Activated CD4-positive, alpha-beta T cell treated with anti-CD3 and anti-CD28 coated beads, Interleukin-2, amount 10 ng/mL, durations not matched to agents 24 days and 14 days (primary cell): ENCODE results near the gene GAS2L3. TPM values are rescaled to one million over a fixed set of nuclear protein-coding genes. Genes with fewer than 3 reads are reported as not detected.
"Not testable (repeated sequence)": the region's sequence is repeated elsewhere in the genome, so short reads cannot be mapped to it uniquely, and the experiment has no call there.

Source experiments
- DNase-seq: peaks from one replicate; pipeline ENCODE4 v3.0.0; 2022
- H3K27ac Mint-ChIP-seq: one replicate; pipeline ENCODE4 v1.8.0; 2022; ENCODE audit warnings: mild to moderate bottlenecking, mixed read lengths
- H3K27me3 Mint-ChIP-seq: one replicate; pipeline ENCODE4 v1.8.0; 2022; ENCODE audit warnings: mixed read lengths
- H3K36me3 Mint-ChIP-seq: one replicate; pipeline ENCODE4 v1.8.0; 2022; ENCODE audit warnings: low read depth, mild to moderate bottlenecking, mixed read lengths
- H3K4me1 Mint-ChIP-seq: one replicate; pipeline ENCODE4 v1.8.0; 2021; ENCODE audit warnings: mixed read lengths
- H3K4me3 Mint-ChIP-seq: one replicate; pipeline ENCODE4 v1.8.0; 2022; ENCODE audit warnings: mild to moderate bottlenecking, moderate library complexity, mixed read lengths
- H3K9me3 Mint-ChIP-seq: one replicate; pipeline ENCODE4 v1.8.0; 2021; ENCODE audit warnings: mixed read lengths
- intact Hi-C: fragments of 100-400 bp; cut with micrococcal nuclease; formaldehyde crosslinking; loops from one replicate; pipeline ENCODE4 v1.15.1; 2023
- total RNA-seq: library from RNA; stranded (reverse); gene quantifications from 2 replicates; pipeline ENCODE4 v1.2.3, GENCODE V29; 2022

GAS2L3 gene
- total RNA-seq, 1 donor from 2014 or later: 1.6 TPM

- intact Hi-C loops: no loop called here
- Mint-ChIP-seq H3K27ac (no peak overlapping the region), H3K4me1 (no peaks in the 10 kb centered on the region), H3K36me3 (no peaks in the 10 kb centered on the region), H3K9me3 (peaks cover 6% of the 10 kb centered on the region), H3K27me3 (no peaks in the 10 kb centered on the region), H3K4me3 (no peak overlapping the region)
- no peak for DNase-seq
These were observed 20.0 kb downstream of the GAS2L3 start for GRCh38 chr12:100593490-100593889.

GRCh38 chr12:100601626-100602025, 28.1 kb downstream of the GAS2L3 start:
- H3K4me1 Mint-ChIP-seq: no peaks in the 10 kb centered on the region
- no peak overlapping the region for H3K4me3 Mint-ChIP-seq
- no peaks in the 10 kb centered on the region for H3K36me3 Mint-ChIP-seq
- H3K27me3 Mint-ChIP-seq: no peaks in the 10 kb centered on the region
- DNase-seq: no peak
- no peaks in the 10 kb centered on the region for H3K9me3 Mint-ChIP-seq
- H3K27ac Mint-ChIP-seq: no peak overlapping the region
- intact Hi-C loops: no loop called here

DNA sequence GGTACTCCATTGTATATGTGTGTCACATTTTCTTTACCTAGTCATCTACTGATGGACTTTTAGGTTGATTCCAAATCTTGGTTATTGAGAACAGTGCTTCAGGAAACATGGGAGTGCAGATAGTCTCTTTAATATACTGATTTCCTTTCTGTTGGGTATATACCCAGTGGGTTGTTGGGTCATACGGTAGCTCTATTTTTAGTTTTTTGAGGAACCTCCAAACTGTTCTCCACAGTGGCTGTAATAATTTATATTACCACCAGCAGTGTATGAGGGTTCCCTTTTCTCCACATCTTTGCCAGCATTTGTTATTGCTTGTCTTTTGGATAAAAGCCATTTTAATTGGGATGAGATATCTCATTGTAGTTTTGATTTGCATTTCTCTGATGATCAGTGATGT, 29.5 kb downstream of the GAS2L3 start:
- H3K36me3 Mint-ChIP-seq, H3K9me3 Mint-ChIP-seq, H3K4me3 Mint-ChIP-seq, H3K27ac Mint-ChIP-seq, H3K27me3 Mint-ChIP-seq, intact Hi-C loops, DNase-seq, H3K4me1 Mint-ChIP-seq: not testable (repeated sequence)

DNA sequence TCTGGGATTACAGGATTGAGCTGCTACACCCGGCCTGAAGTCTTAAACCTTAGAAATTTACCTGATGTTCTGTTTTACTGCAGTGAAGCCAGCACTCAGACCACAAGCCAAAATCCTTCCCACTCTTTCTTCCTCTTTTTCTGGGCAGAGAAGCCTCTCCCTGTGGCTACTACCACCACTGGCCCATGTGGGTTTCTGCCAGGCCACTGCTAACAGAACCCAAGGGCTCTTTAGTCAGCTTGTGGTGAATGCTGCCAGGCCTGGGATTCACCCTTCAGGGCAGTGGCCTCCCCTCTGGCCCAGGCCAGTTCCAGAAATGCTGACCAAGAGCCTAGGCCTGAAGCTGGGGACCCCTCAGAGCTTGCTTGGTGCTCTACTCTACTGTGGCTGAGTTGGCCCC, 35.3 kb downstream of the GAS2L3 start:
- H3K9me3 Mint-ChIP-seq: no peaks in the 10 kb centered on the region
- no peak overlapping the region for H3K4me3 Mint-ChIP-seq
- H3K27ac Mint-ChIP-seq: no peak overlapping the region
- no peaks in the 10 kb centered on the region for H3K4me1 Mint-ChIP-seq
- H3K27me3 Mint-ChIP-seq: no peaks in the 10 kb centered on the region
- intact Hi-C loops: no loop called here
- no peak for DNase-seq
- no peaks in the 10 kb centered on the region for H3K36me3 Mint-ChIP-seq

GRCh38 chr12:100610666-100611430, 37.4 kb downstream of the GAS2L3 start:
- no peak overlapping the region for H3K27ac Mint-ChIP-seq

GRCh38 chr12:100612606-100613005, 39.1 kb downstream of the GAS2L3 start:
- Mint-ChIP-seq H3K4me1 (no peaks in the 10 kb centered on the region), H3K36me3 (no peaks in the 10 kb centered on the region), H3K27me3 (no peaks in the 10 kb centered on the region), H3K9me3 (no peaks in the 10 kb centered on the region), H3K27ac (no peak overlapping the region), H3K4me3 (no peak overlapping the region)
- DNase-seq: no peak
- intact Hi-C loops: no loop called here

More at GRCh38 chr12:100610666-100611430, 37.4 kb downstream of the GAS2L3 start:
- H3K9me3 Mint-ChIP-seq: no peaks in the 10 kb centered on the region
- intact Hi-C loops: no loop called here
- no peak overlapping the region for H3K4me3 Mint-ChIP-seq
- DNase-seq: no peak
- H3K27me3 Mint-ChIP-seq: no peaks in the 10 kb centered on the region
- H3K4me1 Mint-ChIP-seq: no peaks in the 10 kb centered on the region
- no peaks in the 10 kb centered on the region for H3K36me3 Mint-ChIP-seq

DNA sequence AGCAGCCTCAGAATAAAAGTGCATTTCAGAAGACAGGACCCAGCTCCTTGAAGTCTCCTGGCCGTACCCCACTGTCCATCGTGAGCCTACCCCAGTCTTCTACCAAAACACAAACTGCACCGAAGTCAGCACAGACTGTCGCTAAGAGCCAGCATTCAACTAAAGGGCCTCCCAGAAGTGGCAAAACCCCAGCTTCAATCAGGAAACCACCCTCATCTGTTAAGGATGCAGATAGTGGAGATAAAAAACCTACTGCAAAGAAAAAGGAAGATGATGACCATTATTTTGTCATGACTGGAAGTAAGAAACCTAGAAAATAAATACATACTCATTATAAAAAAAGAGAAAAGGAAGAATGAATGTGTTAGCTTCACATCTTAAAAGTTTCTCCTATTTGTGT, 51.1 kb downstream of the GAS2L3 start:
- Mint-ChIP-seq H3K9me3 (no peaks in the 10 kb centered on the region), H3K4me3 (no peak overlapping the region), H3K4me1 (no peaks in the 10 kb centered on the region)

GRCh38 chr12:100632445-100632892, 59.0 kb downstream of the GAS2L3 start:
- DNase-seq: no peak
- H3K27ac Mint-ChIP-seq: no peak overlapping the region
- no peak overlapping the region for H3K4me3 Mint-ChIP-seq
- H3K4me1 Mint-ChIP-seq: no peaks in the 10 kb centered on the region
- H3K9me3 Mint-ChIP-seq: no peaks in the 10 kb centered on the region
- H3K27me3 Mint-ChIP-seq: no peaks in the 10 kb centered on the region
- intact Hi-C loops: no loop called here
- H3K36me3 Mint-ChIP-seq: no peaks in the 10 kb centered on the region

More for the DNA sequence above, 51.1 kb downstream of the GAS2L3 start:
- DNase-seq: no peak
- intact Hi-C loops: no loop called here
- H3K36me3 Mint-ChIP-seq: no peaks in the 10 kb centered on the region
- H3K27ac Mint-ChIP-seq: no peak overlapping the region
- no peaks in the 10 kb centered on the region for H3K27me3 Mint-ChIP-seq

- H3K36me3 Mint-ChIP-seq, H3K27me3 Mint-ChIP-seq, H3K9me3 Mint-ChIP-seq, DNase-seq, intact Hi-C loops, H3K27ac Mint-ChIP-seq, H3K4me1 Mint-ChIP-seq, H3K4me3 Mint-ChIP-seq: not testable (repeated sequence)
These were observed 59.8 kb downstream of the GAS2L3 start for GRCh38 chr12:100633082-100633785.

- no peaks in the 10 kb centered on the region for H3K36me3 Mint-ChIP-seq
- no peak overlapping the region for H3K4me3 Mint-ChIP-seq
- DNase-seq: no peak
- no peaks in the 10 kb centered on the region for H3K9me3 Mint-ChIP-seq
- H3K27ac Mint-ChIP-seq: no peak overlapping the region
- H3K27me3 Mint-ChIP-seq: no peaks in the 10 kb centered on the region
- intact Hi-C loops: no loop called here
- no peaks in the 10 kb centered on the region for H3K4me1 Mint-ChIP-seq
These were observed 69.8 kb downstream of the GAS2L3 start for GRCh38 chr12:100643246-100643645.

DNA sequence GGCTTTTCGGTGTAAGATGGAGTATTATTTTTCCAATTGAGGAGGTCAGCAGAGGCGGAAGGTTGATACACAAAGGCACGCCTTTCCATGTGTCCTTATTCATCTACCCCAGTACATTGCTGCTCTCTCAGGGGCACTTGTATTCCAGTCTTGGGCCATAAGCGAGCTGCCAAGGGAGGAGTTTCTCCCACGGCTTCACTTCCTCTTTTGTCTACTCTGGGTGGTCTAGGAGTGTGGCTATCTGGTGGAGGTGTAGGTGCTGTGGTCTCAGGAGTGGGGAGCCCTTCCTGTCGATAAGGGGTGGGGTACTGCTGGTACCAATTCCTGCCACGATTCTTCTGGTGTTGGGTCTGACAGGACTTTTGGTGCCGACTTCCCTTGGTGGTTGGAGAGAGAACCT, 73.4 kb downstream of the GAS2L3 start:
- no peak for DNase-seq
- no peak overlapping the region for H3K27ac Mint-ChIP-seq
- intact Hi-C loops: no loop called here
- H3K27me3 Mint-ChIP-seq: no peaks in the 10 kb centered on the region
- no peak overlapping the region for H3K4me3 Mint-ChIP-seq
- H3K9me3 Mint-ChIP-seq: no peaks in the 10 kb centered on the region
- no peaks in the 10 kb centered on the region for H3K36me3 Mint-ChIP-seq
- H3K4me1 Mint-ChIP-seq: no peaks in the 10 kb centered on the region

DNA sequence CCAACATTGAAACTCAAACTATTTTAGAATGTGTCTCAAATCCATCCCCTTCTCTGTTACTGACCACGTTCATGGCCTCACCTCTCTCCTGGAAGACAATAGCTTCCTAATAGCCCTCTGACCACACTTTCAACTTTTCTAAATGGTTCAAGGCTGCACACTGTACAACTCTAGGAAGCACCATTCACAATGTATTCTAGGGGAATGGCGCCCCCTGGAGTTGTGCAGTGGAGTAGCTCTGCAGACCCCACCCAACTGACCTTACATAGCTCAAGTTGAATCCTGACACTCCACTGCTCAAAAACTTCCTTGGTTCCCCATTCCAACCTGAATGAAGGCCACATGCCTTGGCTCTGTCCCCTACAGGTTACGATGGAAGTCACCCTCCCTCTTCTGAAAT, 77.6 kb downstream of the GAS2L3 start:
- H3K27ac Mint-ChIP-seq: no peak overlapping the region
- H3K4me1 Mint-ChIP-seq: no peaks in the 10 kb centered on the region
- H3K36me3 Mint-ChIP-seq: no peaks in the 10 kb centered on the region
- intact Hi-C loops: no loop called here
- no peak for DNase-seq
- no peaks in the 10 kb centered on the region for H3K27me3 Mint-ChIP-seq
- no peak overlapping the region for H3K4me3 Mint-ChIP-seq
- no peaks in the 10 kb centered on the region for H3K9me3 Mint-ChIP-seq

- Mint-ChIP-seq H3K4me3 (no peak overlapping the region), H3K27me3 (no peaks in the 10 kb centered on the region), H3K4me1 (no peaks in the 10 kb centered on the region), H3K9me3 (no peaks in the 10 kb centered on the region), H3K36me3 (no peaks in the 10 kb centered on the region), H3K27ac (no peak overlapping the region)
- DNase-seq: no peak
- intact Hi-C loops: no loop called here
These were observed 78.2 kb downstream of the GAS2L3 start for GRCh38 chr12:100651694-100652093.

DNA sequence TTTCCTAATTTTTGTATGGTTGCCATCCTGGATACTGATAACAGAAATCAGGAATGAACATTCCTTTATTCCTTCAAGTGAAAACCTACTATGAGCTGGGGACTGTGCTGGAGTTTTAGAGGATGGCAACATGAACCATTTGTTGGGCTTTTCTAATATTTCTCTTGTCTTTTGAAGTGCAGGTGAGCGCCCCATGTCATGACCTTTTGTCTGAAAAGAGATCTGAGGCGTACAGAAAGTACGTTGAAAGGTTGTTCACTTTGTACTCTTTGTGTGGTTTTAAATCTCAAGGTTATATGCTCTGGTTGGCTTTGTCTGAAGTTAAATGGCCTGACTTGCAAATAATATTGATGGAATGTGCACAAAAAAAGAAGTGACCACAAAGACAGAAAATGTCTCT, 79.0 kb downstream of the GAS2L3 start:
- no peaks in the 10 kb centered on the region for H3K36me3 Mint-ChIP-seq
- no peaks in the 10 kb centered on the region for H3K27me3 Mint-ChIP-seq
- H3K4me3 Mint-ChIP-seq: no peak overlapping the region
- no peaks in the 10 kb centered on the region for H3K9me3 Mint-ChIP-seq
- H3K4me1 Mint-ChIP-seq: no peaks in the 10 kb centered on the region
- no peak for DNase-seq
- no peak overlapping the region for H3K27ac Mint-ChIP-seq
- intact Hi-C loops: no loop called here
